ENCODE data around the gene KIF13A. TPM values are rescaled to one million over a fixed set of nuclear protein-coding genes. Genes with fewer than 3 reads are reported as not detected.

Gene KIF13A
- total and polyA plus RNA-seq, 2 donors (not counting 3 experiments of a cell fraction or from before 2014, with no cell fraction given): 24.9 to 65.8 TPM

DNA sequence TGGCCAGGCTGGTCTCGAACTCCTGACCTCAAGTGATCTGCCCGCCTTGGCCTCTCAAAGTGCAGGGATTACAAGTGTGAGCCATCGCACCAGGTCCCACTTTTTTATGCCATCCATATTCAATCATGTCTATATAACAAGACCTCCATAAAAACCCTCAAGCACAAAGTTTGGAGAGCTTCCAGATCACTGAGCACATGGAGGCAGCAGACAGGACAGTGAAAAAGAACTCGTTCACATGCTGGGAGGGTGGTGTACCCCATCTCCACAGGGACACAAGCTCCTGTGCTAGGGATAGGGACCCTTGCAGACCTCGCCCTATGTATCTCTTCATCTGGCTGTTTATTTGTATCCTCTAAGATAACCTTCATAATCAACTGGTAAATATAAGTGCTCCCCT is 30.3 kb downstream of the KIF13A start:
- intact Hi-C loops (cut with micrococcal nuclease) (no loop called here), dilution Hi-C loops (cut with MboI; ENCODE audit: extremely low pct_ligation_motif_present, low sequenced_read_pairs) (no loop called here)
- H2AFZ ChIP-seq (ENCODE audit: low read depth, low read length): no peak overlapping the region
- no peaks in the 10 kb centered on the region for H3K4me1 ChIP-seq (ENCODE audit: control insufficient read depth, extremely low read depth, insufficient read depth, low read length)
- BruUV-seq (replicated peaks): no TSS peak
- FAIRE-seq: no peak
- CTCF ChIA-PET: interaction anchor here (1.0 to 1.1 kb wide), 2 partner anchors 22 to 41 kb away, joined by 3 read pairs; no protein-coding TSS in a partner anchor
- H3K9me3 ChIP-seq (replicated peaks; ENCODE audit: control insufficient read depth, insufficient read depth, low read length): no peaks in the 10 kb centered on the region
- no peak overlapping the region for H3K4me2 ChIP-seq (ENCODE audit: insufficient read depth, low read length)
- peaks cover 42% of the 10 kb centered on the region for H3K79me2 ChIP-seq (ENCODE audit: control insufficient read depth, insufficient read depth, low read length)
- no peaks in the 10 kb centered on the region for H3K36me3 ChIP-seq (ENCODE audit: control insufficient read depth in 2 of 2, extremely low read depth in 1 of 2, insufficient read depth in 2 of 2, low read length in 2 of 2)
- TF ChIP-seq GATA2 (IDR thresholded peaks at IDR 0.05; ENCODE audit: insufficient read depth, insufficient read length, low read depth, low read length) (no peak), EZH2 (IDR thresholded peaks at IDR 0.05; ENCODE audit: borderline replicate concordance, low read depth, low read length, severe bottlenecking) (no peak), FOS (IDR thresholded peaks at IDR 0.05; ENCODE audit: borderline replicate concordance, insufficient read depth, low read length) (no peak), CTCF (IDR thresholded peaks at IDR 0.05; ENCODE audit: extremely low read depth in 1 of 2, insufficient read depth in 1 of 2, low read depth in 1 of 2, low read length in 2 of 2) (no peak), JUN (IDR thresholded peaks at IDR 0.05; ENCODE audit: borderline replicate concordance, insufficient read depth, insufficient read length, low read depth) (no peak), POLR2A (IDR thresholded peaks at IDR 0.05; ENCODE audit: low read depth, low read length) (no peak), MYC (IDR thresholded peaks at IDR 0.05; ENCODE audit: low read depth, low read length) (no peak), POLR2AphosphoS5 (IDR thresholded peaks at IDR 0.05; ENCODE audit: insufficient read depth, low read depth, low read length) (no peak)
- TF ChIP-seq, protein P1, sequence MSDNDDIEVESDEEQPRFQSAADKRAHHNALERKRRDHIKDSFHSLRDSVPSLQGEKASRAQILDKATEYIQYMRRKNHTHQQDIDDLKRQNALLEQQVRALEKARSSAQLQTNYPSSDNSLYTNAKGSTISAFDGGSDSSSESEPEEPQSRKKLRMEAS (IDR thresholded peaks at IDR 0.05; ENCODE audit: insufficient read depth, insufficient read length): no peak
- no peak for DNase-seq (ENCODE audit: low read depth, low spot score)
- H3K27ac ChIP-seq (ENCODE audit: insufficient read depth, low read depth, low read length): no peak overlapping the region
- H3K9me1 ChIP-seq (replicated peaks; ENCODE audit: control insufficient read depth, extremely low read depth, insufficient read depth, low read length): no peaks in the 10 kb centered on the region
- H4K20me1 ChIP-seq (replicated peaks; ENCODE audit: control insufficient read depth, extremely low read depth, insufficient read depth, low read length): no peaks in the 10 kb centered on the region
- H3K9ac ChIP-seq (replicated peaks; ENCODE audit: extremely low read depth, insufficient read depth, low read length): no peak overlapping the region
- POLR2A ChIA-PET: no interaction called here
- no peak overlapping the region for H3K4me3 ChIP-seq (replicated peaks in 1 of 3; ENCODE audit: insufficient read depth in 1 of 3, low read depth in 1 of 3, low read length in 3 of 3)
- H3K27me3 ChIP-seq (ENCODE audit: control insufficient read depth in 2 of 2, insufficient read depth in 2 of 2, low read length in 2 of 2): no peaks in the 10 kb centered on the region

Measured in endothelial cell of umbilical vein (primary cell).